Upper lobe of left lung (tissue), 6 donors: Measurements from ENCODE around the gene METTL9. TPM values are rescaled to one million over a fixed set of nuclear protein-coding genes. Genes with fewer than 3 reads are reported as not detected.
"Not testable (repeated sequence)": the region's sequence is repeated elsewhere in the genome, so short reads cannot be mapped to it uniquely, and the experiment has no call there.

Experiments
- ATAC-seq, 2 donors: fragments of 200-7000 bp; cut with Tn5 transposase; one replicate each; pipeline ENCODE4 v1.9.1; 2022; ENCODE audit warnings: mild to moderate bottlenecking in 2 of 2, moderate library complexity in 2 of 2; ENCODE audit not compliant: low FRiP score in 2 of 2
- DNase-seq, 2 donors: peaks; one replicate each; pipeline ENCODE4 v3.0.0-alpha.2; 2019 to 2020
- H3K27ac ChIP-seq, 4 donors: fragments of 200-600 bp; sonication (generic); one replicate each; pipeline ENCODE4 v1.5.1; 2016 to 2019
- H3K27me3 ChIP-seq, 4 donors: fragments of 200-600 bp; sonication (generic); one replicate each; pipeline ENCODE4 v1.5.1; 2017 to 2019
- H3K36me3 ChIP-seq, 4 donors: fragments of 200-600 bp; sonication (generic); one replicate each; pipeline ENCODE4 v1.5.1; 2016 to 2019
- H3K4me1 ChIP-seq, 4 donors: fragments of 200-600 bp; sonication (generic); one replicate each; pipeline ENCODE4 v1.5.1; 2018 to 2019
- H3K4me3 ChIP-seq, 4 donors: fragments of 200-600 bp; sonication (generic); one replicate each; pipeline ENCODE4 v1.5.1; 2017 to 2019; ENCODE audit warnings: mild to moderate bottlenecking in 2 of 4, moderate library complexity in 1 of 4
- H3K9me3 ChIP-seq, 4 donors: fragments of 200-600 bp; sonication (generic); one replicate each; pipeline ENCODE4 v1.5.1; 2018 to 2019
- CTCF ChIP-seq, 6 experiments: fragments of 450-650 bp in 4 of 6; fragments of 200-600 bp in 2 of 6; sonication (generic) in 2 of 6; IDR thresholded peaks; one replicate each; pipeline ENCODE4 v1.5.1; 2016 to 2019; ENCODE audit warnings: antibody characterized with exemption in 6 of 6
- EP300 ChIP-seq, 4 donors: sonication (generic); formaldehyde crosslinking; IDR thresholded peaks; one replicate each; pipeline ENCODE4 v1.5.1; 2017; ENCODE audit warnings: antibody characterized with exemption in 4 of 4, control low read depth in 2 of 4
- POLR2A ChIP-seq, 4 donors: fragments of 450-650 bp; IDR thresholded peaks; one replicate each; pipeline ENCODE4 v1.5.1; 2016 to 2017; ENCODE audit warnings: antibody characterized with exemption in 4 of 4, mild to moderate bottlenecking in 2 of 4
- POLR2AphosphoS5 ChIP-seq, 2 donors: sonication (generic); formaldehyde crosslinking; IDR thresholded peaks; one replicate each; pipeline ENCODE4 v1.5.1; 2017; ENCODE audit warnings: antibody characterized with exemption in 2 of 2
- WGBS, 2 donors: methylation state at CpG; one replicate each; pipeline ENCODE4 v1.1.5; 2017 to 2018; 5-methylcytosine and 5-hydroxymethylcytosine counted together
- total RNA-seq, 6 donors: library from RNA; depleted of rRNA in 4 of 6; stranded (reverse); fragments of >200 nt in 4 of 6; gene quantifications; one replicate each; pipeline versions ENCODE4 v1.1.0 to v1.2.1, GENCODE V29; 2016 to 2021
- donor health status: DM: no; HTN: no; CAD: no; lungs with moderate emphysema.
- donor health status: DM: no; HTN: yes; CAD: no; lungs with severe emphysema.

Gene METTL9
- total RNA-seq, 6 donors from 2014 or later = 57.1 to 120 (median 93.3) TPM

GRCh38 chr16:21631951-21632575 is 32.7 kb downstream of the METTL9 start:
- 73 to 83% methylated on average over 5 of the region's 5 CpGs for WGBS, 2 donors
- ATAC-seq, H3K27ac ChIP-seq, H3K27me3 ChIP-seq, H3K9me3 ChIP-seq, H3K4me3 ChIP-seq: not testable (repeated sequence)
- Histone ChIP-seq H3K36me3 (peaks cover 0 to 33% (median 13%) of the 10 kb centered on the region in 4 donors), H3K4me1 (peaks cover 0 to 15% (median 8%) of the 10 kb centered on the region in 4 donors)
- TF ChIP-seq EP300 (IDR thresholded peaks at IDR 0.05) = peak in 1 of 4 donors; percentile 23
- DNase-seq = peak in 1 of 2 donors; percentile 50

GRCh38 chr16:21634216-21634615 is 34.8 kb downstream of the METTL9 start:
- Histone ChIP-seq H3K9me3 (no peaks in the 10 kb centered on the region), H3K27ac (no peak overlapping the region), H3K4me1 (peaks cover 0 to 15% (median 7%) of the 10 kb centered on the region in 4 donors), H3K4me3 (no peak overlapping the region), H3K27me3 (no peaks in the 10 kb centered on the region), H3K36me3 (peaks cover 0 to 25% (median 9%) of the 10 kb centered on the region in 4 donors)
- no peak for DNase-seq
- ATAC-seq = no peak
- WGBS, 2 donors = 88 to 91% methylated on average over 5 of the region's 5 CpGs
- TF ChIP-seq CTCF (IDR thresholded peaks at IDR 0.05) (no peak), EP300 (IDR thresholded peaks at IDR 0.05) (no peak), POLR2A (IDR thresholded peaks at IDR 0.05) (no peak), POLR2AphosphoS5 (IDR thresholded peaks at IDR 0.05) (no peak)

GRCh38 chr16:21635694-21636093 is 36.3 kb downstream of the METTL9 start:
- not testable (repeated sequence) for H3K4me3 ChIP-seq, H3K27ac ChIP-seq, DNase-seq, H3K9me3 ChIP-seq, H3K27me3 ChIP-seq, ATAC-seq
- 95 to 96% methylated on average over 9 of the region's 9 CpGs for WGBS, 2 donors
- Histone ChIP-seq H3K36me3 (peaks cover 0 to 11% (median 0%) of the 10 kb centered on the region in 4 donors), H3K4me1 (peaks cover 0 to 15% (median 7%) of the 10 kb centered on the region in 4 donors)

- Histone ChIP-seq H3K27me3 (no peaks in the 10 kb centered on the region), H3K36me3 (peaks cover 0 to 10% (median 0%) of the 10 kb centered on the region in 4 donors), H3K4me1 (peaks cover 0 to 3% (median under 1%) of the 10 kb centered on the region in 4 donors), H3K4me3 (no peak overlapping the region), H3K27ac (no peak overlapping the region), H3K9me3 (no peaks in the 10 kb centered on the region)
- whole genome bisulfite sequencing, 2 donors = 93% methylated on average over 37 of the region's 37 CpGs
- DNase-seq (peak in 1 of 2 donors; percentile 76), ATAC-seq (no peak)
- TF ChIP-seq POLR2AphosphoS5 (IDR thresholded peaks at IDR 0.05) (no peak), EP300 (IDR thresholded peaks at IDR 0.05) (no peak), CTCF (IDR thresholded peaks at IDR 0.05) (no peak), POLR2A (IDR thresholded peaks at IDR 0.05) (no peak)
Measured at GRCh38 chr16:21637032-21637968, 37.9 kb downstream of the METTL9 start.

- H3K4me1 ChIP-seq = no peaks in the 10 kb centered on the region
Measured at GRCh38 chr16:21638573-21638975, 39.2 kb downstream of the METTL9 start.

More at GRCh38 chr16:21638573-21638975, 39.2 kb downstream of the METTL9 start:
- DNase-seq (no peak), ATAC-seq (no peak)
- TF ChIP-seq POLR2A (IDR thresholded peaks at IDR 0.05) (no peak), CTCF (IDR thresholded peaks at IDR 0.05) (no peak), EP300 (IDR thresholded peaks at IDR 0.05) (no peak), POLR2AphosphoS5 (IDR thresholded peaks at IDR 0.05) (no peak)
- H3K4me3 ChIP-seq = no peak overlapping the region
- H3K9me3 ChIP-seq = no peaks in the 10 kb centered on the region
- no peak overlapping the region for H3K27ac ChIP-seq
- WGBS, 2 donors = 60 to 62% methylated on average over 4 of the region's 4 CpGs
- no peaks in the 10 kb centered on the region for H3K27me3 ChIP-seq
- H3K36me3 ChIP-seq = peaks cover 0 to 10% (median 0%) of the 10 kb centered on the region in 4 donors
